NCI-H748 treated with DMSO at 0.1 percent for 48 hours (cell line): ENCODE measurements around the gene XIST.
"Not testable (repeated sequence)": the region's sequence is repeated elsewhere in the genome, so short reads cannot be mapped to it uniquely, and the experiment has no call there.

Experiments
- DNase-seq: peaks from one replicate; lab custom pipeline; 2025; lab: John Stamatoyannopoulos, UW

Gene XIST

GRCh38 chrX:73839152-73839551 is 13.4 kb downstream of the XIST start:
- no peak for DNase-seq

- DNase-seq: no peak
Measured at GRCh38 chrX:73838123-73838522, 14.4 kb downstream of the XIST start.

- DNase-seq: no peak
Measured at GRCh38 chrX:73836956-73837477, 15.5 kb downstream of the XIST start.

- no peak for DNase-seq
Measured at GRCh38 chrX:73834219-73834618, 18.3 kb downstream of the XIST start.

- no peak for DNase-seq
Measured at GRCh38 chrX:73832319-73832718, 20.2 kb downstream of the XIST start.

GRCh38 chrX:73831500-73831899 is 21.0 kb downstream of the XIST start:
- no peak for DNase-seq

- DNase-seq: no peak
Measured at GRCh38 chrX:73830489-73831414, 21.8 kb downstream of the XIST start.

GRCh38 chrX:73829890-73830466 is 22.5 kb downstream of the XIST start:
- no peak for DNase-seq

- no peak for DNase-seq
Measured at GRCh38 chrX:73828080-73828720, 24.3 kb downstream of the XIST start.

- DNase-seq: no peak
Measured at GRCh38 chrX:73827406-73827805, 25.1 kb downstream of the XIST start.

- DNase-seq: no peak
Measured at GRCh38 chrX:73826996-73827395, 25.5 kb downstream of the XIST start.

GRCh38 chrX:73825569-73825968 is 26.9 kb downstream of the XIST start:
- no peak for DNase-seq

GRCh38 chrX:73823473-73824004 is 29.0 kb downstream of the XIST start:
- no peak for DNase-seq

GRCh38 chrX:73822775-73823174 is 29.7 kb downstream of the XIST start:
- no peak for DNase-seq

GRCh38 chrX:73821921-73822559 is 30.5 kb downstream of the XIST start:
- no peak for DNase-seq

GRCh38 chrX:73819864-73820558 is 32.5 kb downstream of the XIST start:
- DNase-seq: not testable (repeated sequence)

GRCh38 chrX:73818200-73819116 is 34.1 kb downstream of the XIST start:
- DNase-seq: no peak

GRCh38 chrX:73817393-73818199 is 34.9 kb downstream of the XIST start:
- no peak for DNase-seq

- no peak for DNase-seq
Measured at GRCh38 chrX:73812256-73812655, 40.3 kb downstream of the XIST start.
